Measurements from ENCODE around the gene CENPA. TPM values are rescaled to one million over a fixed set of nuclear protein-coding genes. Genes with fewer than 3 reads are reported as not detected.

CENPA gene
- polyA plus RNA-seq, 1 of the 3 experiments (the other 2 are of a cell fraction), result 19.5 TPM

DNA sequence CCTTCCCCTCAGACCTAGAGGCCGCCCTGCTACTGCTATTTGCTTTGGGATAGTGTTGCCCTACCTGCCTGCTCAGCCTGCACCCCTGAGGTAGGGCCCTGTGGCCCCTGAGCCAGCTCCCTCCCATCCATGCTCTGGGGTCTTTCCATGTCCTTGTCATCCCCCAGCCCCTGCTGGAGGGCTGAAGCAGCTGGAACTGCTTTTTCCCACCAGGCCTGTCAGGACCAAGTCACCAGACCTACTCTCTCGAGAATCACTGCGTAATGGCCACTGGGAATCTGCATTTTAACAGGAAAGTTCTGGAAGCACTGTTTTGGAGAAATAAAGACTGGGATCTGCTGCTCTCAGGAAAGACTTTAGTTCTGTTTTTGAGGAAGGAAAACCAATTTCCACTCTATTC, 42.0 kb upstream of the CENPA start:
- 72% methylated on average over 3 of the region's 3 CpGs for WGBS (ENCODE audit: low lambda C conversion rate)
- Histone ChIP-seq H3K9me2 (no peaks in the 10 kb centered on the region), H3K4me1 (ENCODE audit: control insufficient read depth in 1 of 2, insufficient read depth in 2 of 2, low read depth in 1 of 2, low read length in 1 of 2) (no peaks in the 10 kb centered on the region; a peak in 1 of 4 replicates), H4K20me1 (ENCODE audit: insufficient read depth) (no peaks in the 10 kb centered on the region), H3K79me2 (ENCODE audit: insufficient read depth) (no peaks in the 10 kb centered on the region), H3F3A (replicated peaks; ENCODE audit: insufficient read depth) (no peaks in the 10 kb centered on the region), H2AFZ (ENCODE audit: low read depth) (no peak overlapping the region), H3K4me2 (no peak overlapping the region), H3K27ac (ENCODE audit: low read depth in 2 of 2, low read length in 1 of 2) (no peak overlapping the region), H3K36me3 (replicated peaks in 1 of 2; ENCODE audit: control insufficient read depth in 1 of 2, insufficient read depth in 2 of 2, low read length in 1 of 2) (no peaks in the 10 kb centered on the region), H3K9ac (no peak overlapping the region), H3K4me3 (ENCODE audit: low read depth in 2 of 2, low read length in 1 of 2) (no peak overlapping the region), H3K9me3 (no peaks in the 10 kb centered on the region), H3K27me3 (ENCODE audit: insufficient read depth) (no peaks in the 10 kb centered on the region)
- TF ChIP-seq YY1 (IDR thresholded peaks at IDR 0.05; ENCODE audit: low read depth), result no peak
- TF ChIP-seq, protein P1, sequence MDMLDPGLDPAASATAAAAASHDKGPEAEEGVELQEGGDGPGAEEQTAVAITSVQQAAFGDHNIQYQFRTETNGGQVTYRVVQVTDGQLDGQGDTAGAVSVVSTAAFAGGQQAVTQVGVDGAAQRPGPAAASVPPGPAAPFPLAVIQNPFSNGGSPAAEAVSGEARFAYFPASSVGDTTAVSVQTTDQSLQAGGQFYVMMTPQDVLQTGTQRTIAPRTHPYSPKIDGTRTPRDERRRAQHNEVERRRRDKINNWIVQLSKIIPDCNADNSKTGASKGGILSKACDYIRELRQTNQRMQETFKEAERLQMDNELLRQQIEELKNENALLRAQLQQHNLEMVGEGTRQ (IDR thresholded peaks at IDR 0.05; ENCODE audit: borderline replicate concordance, low read depth, low read length), result no peak
- no peak for TF ChIP-seq FOXM1 (IDR thresholded peaks at IDR 0.05; ENCODE audit: low read depth)
- TF ChIP-seq FOXJ3 (CRISPR knock-in tag; IDR thresholded peaks at IDR 0.05), result no peak
- no peak for TF ChIP-seq RAD21 (IDR thresholded peaks at IDR 0.05; ENCODE audit: low read length)
- no peak for TF ChIP-seq GABPA (IDR thresholded peaks at IDR 0.05; ENCODE audit: low read depth)
- no peak for TF ChIP-seq MEF2A (IDR thresholded peaks at IDR 0.05; ENCODE audit: borderline replicate concordance, low read depth)
- no peak for TF ChIP-seq TAF1 (IDR thresholded peaks at IDR 0.05; ENCODE audit: borderline replicate concordance, low read depth, low read length)
- CTCF ChIA-PET, result interaction anchor here (0.6 to 22.3 kb wide), 22 partner anchors 12 to 801 kb away, joined by 3 to 944 read pairs (median 8); partner anchors contain the start of gene KCNK3
- DNase-seq, result peak; percentile 26
- POLR2A ChIA-PET, result no interaction called here

DNA sequence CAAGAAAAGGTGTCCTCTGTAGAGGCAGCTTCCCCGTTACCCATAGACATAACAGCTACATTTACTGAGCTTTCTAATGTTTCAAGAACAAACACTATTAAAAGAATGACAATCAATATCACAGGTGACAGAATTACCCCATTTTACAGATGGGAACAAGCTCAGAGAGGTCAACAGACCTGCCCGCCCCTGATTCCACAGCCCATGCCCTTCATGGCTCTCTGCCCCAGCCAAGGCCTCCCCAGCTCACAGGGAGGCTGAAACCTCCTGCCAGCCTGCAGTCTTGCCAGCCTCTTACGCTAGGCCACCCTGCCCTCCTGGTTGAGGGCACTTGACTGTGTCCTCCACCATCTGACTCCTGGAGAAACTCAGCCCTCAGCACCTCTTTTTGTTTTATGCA, 40.9 kb upstream of the CENPA start:
- Histone ChIP-seq H3K27me3 (ENCODE audit: insufficient read depth) (no peaks in the 10 kb centered on the region), H4K20me1 (ENCODE audit: insufficient read depth) (no peaks in the 10 kb centered on the region), H3F3A (replicated peaks; ENCODE audit: insufficient read depth) (no peaks in the 10 kb centered on the region), H3K4me2 (no peak overlapping the region), H3K9ac (no peak overlapping the region), H3K4me1 (ENCODE audit: control insufficient read depth in 1 of 2, insufficient read depth in 2 of 2, low read depth in 1 of 2, low read length in 1 of 2) (peaks cover 0 to 1% of the 10 kb centered on the region in 2 experiments; a peak in 1 of 4 replicates), H3K79me2 (ENCODE audit: insufficient read depth) (no peaks in the 10 kb centered on the region), H3K36me3 (replicated peaks in 1 of 2; ENCODE audit: control insufficient read depth in 1 of 2, insufficient read depth in 2 of 2, low read length in 1 of 2) (no peaks in the 10 kb centered on the region), H2AFZ (ENCODE audit: low read depth) (no peak overlapping the region), H3K9me3 (no peaks in the 10 kb centered on the region), H3K4me3 (ENCODE audit: low read depth in 2 of 2, low read length in 1 of 2) (no peak overlapping the region), H3K9me2 (no peaks in the 10 kb centered on the region), H3K27ac (ENCODE audit: low read depth in 2 of 2, low read length in 1 of 2) (no peak overlapping the region)
- no peak for TF ChIP-seq CHD2 (IDR thresholded peaks at IDR 0.05; ENCODE audit: low read length, partially characterized antibody)
- TF ChIP-seq RCOR1 (IDR thresholded peaks at IDR 0.05; ENCODE audit: low read length), result no peak
- no peak for TF ChIP-seq EP300 (IDR thresholded peaks at IDR 0.05; ENCODE audit: borderline replicate concordance in 1 of 2, low read depth in 1 of 2, low read length in 1 of 2)
- no peak for TF ChIP-seq GABPA (IDR thresholded peaks at IDR 0.05; ENCODE audit: low read depth)
- TF ChIP-seq JUND (IDR thresholded peaks at IDR 0.05), result no peak
- no peak for TF ChIP-seq SIN3A (IDR thresholded peaks at IDR 0.05; ENCODE audit: borderline replicate concordance, low read depth, low read length)
- no peak for TF ChIP-seq POLR2AphosphoS5 (IDR thresholded peaks at IDR 0.05; ENCODE audit: low read depth, low read length)
- TF ChIP-seq NRF1 (IDR thresholded peaks at IDR 0.05; ENCODE audit: low read depth, low read length), result no peak
- no peak for TF ChIP-seq SMC3 (IDR thresholded peaks at IDR 0.05; ENCODE audit: low read depth, low read length)
- ChIA-PET POLR2A (interaction anchor here (1.3 kb wide), 1 partner anchor 167 kb away, joined by 5 read pairs; no protein-coding TSS in a partner anchor), CTCF (interaction anchor here (0.7 to 22.3 kb wide), 40 partner anchors 10 to 625 kb away, joined by 3 to 944 read pairs (median 12); partner anchors contain the start of genes CIB4, KCNK3 and SLC35F6)
- 68% methylated on average over 3 of the region's 3 CpGs for WGBS (ENCODE audit: low lambda C conversion rate)
- DNase-seq, result peak; percentile 13

All from SK-N-SH (cell line).